Natural killer cell (primary cell): Measurements from ENCODE around the gene LAPTM5. TPM values are rescaled to one million over a fixed set of nuclear protein-coding genes. Genes with fewer than 3 reads are reported as not detected.

Source experiments
- ATAC-seq, 3 donors: fragments of 150-1000 bp in 2 of 3; fragments of 200-7000 bp in 1 of 3; cut with Tn5 transposase; 1 replicate in 1 of 3; 2 replicates in 2 of 3; pipeline ENCODE4 v1.10.0; 2021; ENCODE audit warnings: mild to moderate bottlenecking in 2 of 3, moderate library complexity in 2 of 3
- DNase-seq, 2 donors: peaks; one replicate each; pipeline versions ENCODE4 v3.0.0 to v3.0.0-alpha.2; 2013 to 2021; ENCODE audit warnings: mixed read lengths in 1 of 2
- H3K27ac ChIP-seq: one replicate; pipeline ENCODE4 v1.5.1; 2013; ENCODE audit warnings: mild to moderate bottlenecking, low read length
- H3K27me3 ChIP-seq: one replicate; pipeline ENCODE4 v1.6.1; 2013; ENCODE audit warnings: low read length; ENCODE audit not compliant: control insufficient read depth, insufficient read depth
- H3K36me3 ChIP-seq: one replicate; pipeline ENCODE4 v1.6.1; 2013; ENCODE audit warnings: low read length; ENCODE audit not compliant: control insufficient read depth, insufficient read depth
- H3K4me1 ChIP-seq: one replicate; pipeline ENCODE4 v1.6.1; 2013; ENCODE audit warnings: low read length; ENCODE audit not compliant: control insufficient read depth, insufficient read depth
- H3K4me3 ChIP-seq: one replicate; pipeline ENCODE4 v1.5.1; 2013; ENCODE audit warnings: low read length
- H3K9me3 ChIP-seq: one replicate; pipeline ENCODE4 v1.6.1; 2013; ENCODE audit warnings: low read length; ENCODE audit not compliant: control insufficient read depth, insufficient read depth
- H3K27ac Mint-ChIP-seq, 2 donors: one replicate each; pipeline ENCODE4 v1.8.0; 2022; ENCODE audit warnings: mild to moderate bottlenecking in 2 of 2, mixed read lengths in 2 of 2, moderate library complexity in 1 of 2
- H3K27me3 Mint-ChIP-seq, 2 donors: one replicate each; pipeline ENCODE4 v1.8.0; 2022; ENCODE audit warnings: low read depth in 2 of 2, mixed read lengths in 2 of 2
- H3K36me3 Mint-ChIP-seq: one replicate; pipeline ENCODE4 v1.8.0; 2022; ENCODE audit warnings: mixed read lengths
- H3K4me1 Mint-ChIP-seq, 2 donors: one replicate each; pipeline ENCODE4 v1.8.0; 2022; ENCODE audit warnings: mixed read lengths in 2 of 2
- H3K4me3 Mint-ChIP-seq: one replicate; pipeline ENCODE4 v1.8.0; 2022; ENCODE audit warnings: mild to moderate bottlenecking, moderate library complexity, mixed read lengths
- H3K9me3 Mint-ChIP-seq, 2 donors: one replicate each; pipeline ENCODE4 v1.8.0; 2022; ENCODE audit warnings: mixed read lengths in 2 of 2
- CTCF ChIP-seq: fragments of 200-600 bp; IDR thresholded peaks from one replicate; pipeline ENCODE4 v1.8.0; 2022; ENCODE audit warnings: antibody characterized with exemption
- WGBS: methylation state at CpG from one replicate; pipeline ENCODE4 v1.1.7; 2013; ENCODE audit warnings: missing lambda C conversion rate; ENCODE audit not compliant: insufficient coverage; 5-methylcytosine and 5-hydroxymethylcytosine counted together
- intact Hi-C: fragments of 100-400 bp; cut with micrococcal nuclease; formaldehyde crosslinking; loops from one replicate; pipeline ENCODE4 v1.14.2; 2022
- total RNA-seq, 4 donors: library from RNA; stranded (reverse); fragments of 120-200 nt in 1 of 4; gene quantifications; one replicate each; pipeline versions ENCODE4 v1.2.3 to v1.2.4, GENCODE V29; 2013 to 2022

LAPTM5 gene
- total RNA-seq, 3 donors from 2014 or later (not counting 1 experiment from before 2014, with no cell fraction given): 520 to 674 (median 533) TPM

GRCh38 chr1:30697571-30698376 is 59.8 kb downstream of the LAPTM5 start:
- Mint-ChIP-seq H3K4me3 (no peak overlapping the region), H3K27me3 (peaks cover 0 to under 1% of the 10 kb centered on the region in 2 donors), H3K4me1 (peaks cover 0 to 2% of the 10 kb centered on the region in 2 donors), H3K9me3 (no peaks in the 10 kb centered on the region), H3K36me3 (no peaks in the 10 kb centered on the region), H3K27ac (no peak overlapping the region)
- Histone ChIP-seq H3K4me3 (no peak overlapping the region), H3K27me3 (no peaks in the 10 kb centered on the region), H3K36me3 (no peaks in the 10 kb centered on the region), H3K27ac (no peak overlapping the region), H3K9me3 (no peaks in the 10 kb centered on the region), H3K4me1 (no peaks in the 10 kb centered on the region)
- WGBS: 64% methylated on average over 8 of the region's 9 CpGs
- DNase-seq (no peak), ATAC-seq (no peak)
- no peak for TF ChIP-seq CTCF
- intact Hi-C loops: no loop called here

- no peak overlapping the region for H3K27ac Mint-ChIP-seq
These were observed 60.7 kb downstream of the LAPTM5 start for GRCh38 chr1:30696831-30697230.

GRCh38 chr1:30695439-30695841 is 62.1 kb downstream of the LAPTM5 start:
- Histone ChIP-seq H3K4me1 (no peaks in the 10 kb centered on the region), H3K36me3 (no peaks in the 10 kb centered on the region), H3K9me3 (no peaks in the 10 kb centered on the region), H3K27me3 (no peaks in the 10 kb centered on the region), H3K27ac (no peak overlapping the region), H3K4me3 (no peak overlapping the region)
- Mint-ChIP-seq H3K27ac (no peak overlapping the region), H3K27me3 (peaks cover 8 to 9% of the 10 kb centered on the region in 2 donors), H3K36me3 (no peaks in the 10 kb centered on the region), H3K4me1 (peaks cover 0 to 8% of the 10 kb centered on the region in 2 donors), H3K9me3 (no peaks in the 10 kb centered on the region), H3K4me3 (no peak overlapping the region)
- no peak for TF ChIP-seq CTCF
- no peak for DNase-seq
- ATAC-seq: no peak
- intact Hi-C loops: no loop called here
- WGBS: 48% methylated on average over 6 of the region's 6 CpGs

More at GRCh38 chr1:30696831-30697230, 60.7 kb downstream of the LAPTM5 start:
- no peaks in the 10 kb centered on the region for H3K36me3 ChIP-seq
- Mint-ChIP-seq H3K4me1 (peaks cover 0 to 8% of the 10 kb centered on the region in 2 donors), H3K27me3 (peaks cover 6% of the 10 kb centered on the region in 2 donors), H3K4me3 (no peak overlapping the region), H3K9me3 (no peaks in the 10 kb centered on the region), H3K36me3 (no peaks in the 10 kb centered on the region)
- no peaks in the 10 kb centered on the region for H3K27me3 ChIP-seq
- intact Hi-C loops: no loop called here
- H3K4me1 ChIP-seq: no peaks in the 10 kb centered on the region
- DNase-seq (no peak), ATAC-seq (no peak)
- TF ChIP-seq CTCF: no peak
- H3K27ac ChIP-seq: no peak overlapping the region
- H3K4me3 ChIP-seq: no peak overlapping the region
- H3K9me3 ChIP-seq: no peaks in the 10 kb centered on the region
- 90% methylated on average over 6 of the region's 6 CpGs for WGBS
